Endothelial cell of umbilical vein (primary cell): ENCODE data around the gene PPP2R5B. TPM values are rescaled to one million over a fixed set of nuclear protein-coding genes. Genes with fewer than 3 reads are reported as not detected.

Experiments
- BruUV-seq: library from RNA; stranded (reverse); fragments of 400-500 nt; replicated peaks from 2 replicates; lab custom pipeline; 2021; lab: Mats Ljungman, UMichigan
- CTCF ChIA-PET: fragments of 300-600, 350-600 bp; sonication (Branson Sonifier 250); formaldehyde crosslinking; loops from one replicate; lab custom pipeline; 2021; ENCODE audit warnings: antibody characterized with exemption, inconsistent platforms; lab: Charles Lee
- POLR2A ChIA-PET: fragments of 300-600, 350-600 bp; sonication (Branson Sonifier 250); formaldehyde crosslinking; loops from one replicate; lab custom pipeline; 2021; ENCODE audit warnings: antibody characterized with exemption, inconsistent platforms; lab: Charles Lee
- DNase-seq: peaks from one replicate; pipeline ENCODE4 v3.0.0-alpha.2; 2011; ENCODE audit warnings: low read depth, low spot score
- FAIRE-seq: peaks from 2 replicates; lab custom pipeline; 2011; peaks lifted over from hg19 to GRCh38; lab: Jason Lieb, UNC
- H2AFZ ChIP-seq: 2 replicates; pipeline ENCODE4 v1.6.0; 2012; ENCODE audit warnings: low read depth, low read length, control low read depth, inconsistent platforms
- H3K27ac ChIP-seq: 2 replicates; pipeline ENCODE4 v1.5.1; 2011; ENCODE audit warnings: low read depth, mild to moderate bottlenecking, control low read depth, low read length, moderate library complexity; ENCODE audit not compliant: insufficient read depth
- H3K27me3 ChIP-seq, 2 experiments: 2 replicates each; pipeline versions ENCODE4 v1.6.0 to v1.6.1; 2011; ENCODE audit warnings: low read length in 2 of 2, mixed read lengths in 1 of 2; ENCODE audit not compliant: control insufficient read depth in 2 of 2, insufficient read depth in 2 of 2
- H3K36me3 ChIP-seq, 2 experiments: 2 replicates in 1 of 2; 3 replicates in 1 of 2; pipeline ENCODE4 v1.5.1; 2011; ENCODE audit warnings: low read length in 2 of 2, mild to moderate bottlenecking in 1 of 2, moderate library complexity in 1 of 2; ENCODE audit not compliant: control insufficient read depth in 2 of 2, insufficient read depth in 2 of 2; ENCODE audit errors: extremely low read depth in 1 of 2
- H3K4me1 ChIP-seq: 3 replicates; pipeline ENCODE4 v1.5.1; 2011; ENCODE audit warnings: mild to moderate bottlenecking, low read length; ENCODE audit not compliant: control insufficient read depth, insufficient read depth; ENCODE audit errors: extremely low read depth
- H3K4me2 ChIP-seq: 2 replicates; pipeline ENCODE4 v1.6.1; 2011; ENCODE audit warnings: low read length, control low read depth, mixed read lengths; ENCODE audit not compliant: insufficient read depth
- H3K4me3 ChIP-seq, 3 experiments: fragments of 200-600 bp in 1 of 3; sonication (generic), shearing (Covaris generic) in 1 of 3; replicated peaks in 1 of 3; 2 replicates each; pipeline ENCODE4 v1.5.1; 2011 to 2016; ENCODE audit warnings: control low read depth in 3 of 3, low read length in 3 of 3, mild to moderate bottlenecking in 2 of 3, inconsistent platforms in 1 of 3, low read depth in 1 of 3, moderate library complexity in 1 of 3; ENCODE audit not compliant: insufficient read depth in 1 of 3
- H3K79me2 ChIP-seq: 2 replicates; pipeline ENCODE4 v1.6.0; 2012; ENCODE audit warnings: low read length, inconsistent platforms; ENCODE audit not compliant: control insufficient read depth, insufficient read depth
- H3K9ac ChIP-seq: replicated peaks from 2 replicates; pipeline ENCODE3; 2011; ENCODE audit warnings: low read length, control low read depth; ENCODE audit not compliant: insufficient read depth; ENCODE audit errors: extremely low read depth
- H3K9me1 ChIP-seq: replicated peaks from 3 replicates; pipeline ENCODE4 v1.6.0; 2011; ENCODE audit warnings: mild to moderate bottlenecking, low read length; ENCODE audit not compliant: control insufficient read depth, insufficient read depth; ENCODE audit errors: extremely low read depth
- H3K9me3 ChIP-seq: replicated peaks from 2 replicates; pipeline ENCODE4 v1.5.1; 2012; ENCODE audit warnings: low read length, inconsistent platforms; ENCODE audit not compliant: control insufficient read depth, insufficient read depth
- H4K20me1 ChIP-seq: replicated peaks from 2 replicates; pipeline ENCODE3; 2011; ENCODE audit warnings: mild to moderate bottlenecking, low read length; ENCODE audit not compliant: control insufficient read depth, insufficient read depth; ENCODE audit errors: extremely low read depth
- GATA2 ChIP-seq: IDR thresholded peaks from 2 replicates; pipeline ENCODE4 v1.7.0; 2011; ENCODE audit warnings: low read depth, mild to moderate bottlenecking, moderate library complexity, mixed read lengths, low read length; ENCODE audit not compliant: insufficient read length, insufficient read depth
- MYC ChIP-seq: IDR thresholded peaks from one replicate; pipeline ENCODE4 v1.6.1; 2011; ENCODE audit warnings: mild to moderate bottlenecking, low read depth, low read length
- POLR2A ChIP-seq: IDR thresholded peaks from 2 replicates; pipeline ENCODE4 v1.6.1; 2012; ENCODE audit warnings: low read depth, mild to moderate bottlenecking, control low read depth, low read length
- dilution Hi-C: fragments of 300-500 bp; cut with MboI; formaldehyde crosslinking; loops from one replicate; pipeline ENCODE4 v1.15.0; 2019; ENCODE audit warnings: low sequenced_read_pairs; ENCODE audit not compliant: extremely low pct_ligation_motif_present
- intact Hi-C: fragments of 100-400 bp; cut with micrococcal nuclease; formaldehyde crosslinking; loops from one replicate; pipeline ENCODE4 v1.10.0; 2022
- polyA plus RNA-seq, 4 experiments: library from polyadenylated mRNA; depleted of rRNA in 3 of 4; stranded (reverse) in 3 of 4; unstranded in 1 of 4; fragments of >200 nt; gene quantifications; 2 replicates each; pipeline versions ENCODE4 v1.2.1 to v1.2.3, GENCODE V29; 2011 to 2012; ENCODE audit warnings: missing spikeins in 1 of 4
- total RNA-seq: library from RNA; stranded (reverse); gene quantifications from 2 replicates; pipeline ENCODE4 v1.2.3, GENCODE V29; 2021
- TF ChIP-seq, protein P1 (sequence below), 2 donors: IDR thresholded peaks; 1 replicate in 1 of 2; 2 replicates in 1 of 2; pipeline ENCODE4 v1.5.1; 2011; ENCODE audit warnings: low read length in 2 of 2, mild to moderate bottlenecking in 2 of 2, moderate library complexity in 2 of 2, control low read depth in 1 of 2, inconsistent platforms in 1 of 2, low read depth in 1 of 2; ENCODE audit not compliant: insufficient read depth in 1 of 2; ENCODE audit errors: extremely low read depth in 1 of 2

Gene PPP2R5B
- total and polyA plus RNA-seq, 2 donors (not counting 3 experiments of a cell fraction or from before 2014, with no cell fraction given), result 17.6 to 17.8 TPM

DNA sequence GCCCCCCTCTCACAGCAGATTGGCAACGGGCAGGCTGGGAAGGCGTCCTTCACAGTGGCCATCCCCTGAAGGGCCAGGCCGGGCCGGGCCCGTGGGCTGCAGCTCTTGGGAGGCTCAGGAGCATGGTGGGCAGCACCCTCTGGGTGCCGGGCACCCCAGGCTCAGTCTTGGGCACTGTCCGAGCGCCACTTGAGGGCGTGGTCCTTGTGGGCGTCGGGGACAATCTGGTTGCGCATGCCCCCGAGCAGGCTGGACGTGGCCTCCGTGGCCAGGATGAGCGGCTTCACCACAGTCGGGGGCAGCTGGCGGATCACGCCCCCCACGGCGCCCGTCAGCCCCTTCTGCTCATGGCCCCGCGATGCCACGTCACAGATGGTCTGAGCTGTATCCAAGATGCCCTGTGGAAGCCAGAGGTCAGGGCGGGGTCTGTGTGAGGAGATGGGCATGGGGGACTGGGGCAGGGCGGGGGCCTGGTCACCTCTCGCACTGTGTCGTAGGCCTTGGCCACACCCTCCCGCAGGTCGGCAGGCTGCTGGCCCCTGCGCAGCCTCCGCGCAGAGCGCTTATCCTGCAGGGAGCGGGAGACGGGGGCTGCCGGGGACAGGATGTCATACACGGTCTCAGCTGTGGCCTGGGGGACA, 29.6 kb upstream of the PPP2R5B start:
- Histone ChIP-seq H3K4me1 (no peaks in the 10 kb centered on the region), H3K79me2 (no peaks in the 10 kb centered on the region), H3K4me2 (no peak overlapping the region), H2AFZ (no peak overlapping the region), H3K36me3 (peaks cover 0 to 17% of the 10 kb centered on the region in 2 experiments), H4K20me1 (no peaks in the 10 kb centered on the region), H3K9me1 (no peaks in the 10 kb centered on the region), H3K27me3 (no peaks in the 10 kb centered on the region), H3K9ac (no peak overlapping the region), H3K9me3 (no peaks in the 10 kb centered on the region), H3K4me3 (no peak overlapping the region), H3K27ac (no peak overlapping the region)
- TF ChIP-seq GATA2, result no peak
- TF ChIP-seq, protein P1, sequence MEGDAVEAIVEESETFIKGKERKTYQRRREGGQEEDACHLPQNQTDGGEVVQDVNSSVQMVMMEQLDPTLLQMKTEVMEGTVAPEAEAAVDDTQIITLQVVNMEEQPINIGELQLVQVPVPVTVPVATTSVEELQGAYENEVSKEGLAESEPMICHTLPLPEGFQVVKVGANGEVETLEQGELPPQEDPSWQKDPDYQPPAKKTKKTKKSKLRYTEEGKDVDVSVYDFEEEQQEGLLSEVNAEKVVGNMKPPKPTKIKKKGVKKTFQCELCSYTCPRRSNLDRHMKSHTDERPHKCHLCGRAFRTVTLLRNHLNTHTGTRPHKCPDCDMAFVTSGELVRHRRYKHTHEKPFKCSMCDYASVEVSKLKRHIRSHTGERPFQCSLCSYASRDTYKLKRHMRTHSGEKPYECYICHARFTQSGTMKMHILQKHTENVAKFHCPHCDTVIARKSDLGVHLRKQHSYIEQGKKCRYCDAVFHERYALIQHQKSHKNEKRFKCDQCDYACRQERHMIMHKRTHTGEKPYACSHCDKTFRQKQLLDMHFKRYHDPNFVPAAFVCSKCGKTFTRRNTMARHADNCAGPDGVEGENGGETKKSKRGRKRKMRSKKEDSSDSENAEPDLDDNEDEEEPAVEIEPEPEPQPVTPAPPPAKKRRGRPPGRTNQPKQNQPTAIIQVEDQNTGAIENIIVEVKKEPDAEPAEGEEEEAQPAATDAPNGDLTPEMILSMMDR (IDR thresholded peaks at IDR 0.05; ENCODE audit: extremely low read depth in 1 of 2, insufficient read depth in 1 of 2, low read depth in 1 of 2, low read length in 2 of 2), result no peak
- TF ChIP-seq POLR2A, result no peak
- no peak for TF ChIP-seq MYC
- ChIA-PET CTCF (interaction anchor here (1.0 to 9.4 kb wide), 4 partner anchors 10 to 82 kb away, joined by 3 to 168 read pairs (median 3); partner anchors contain the start of gene CDC42BPG), POLR2A (no interaction called here)
- FAIRE-seq (no peak), DNase-seq (no peak)
- BruUV-seq, result no TSS peak
- intact Hi-C loops (loop anchor here (1.0 kb wide), 2 partner anchors 48 to 118 kb away; no protein-coding TSS in a partner anchor), dilution Hi-C loops (loop anchor here (10.0 kb wide), 1 partner anchor 50 kb away; the partner anchor contains the start of gene CDC42BPG)
